Measurements from ENCODE around the gene IGFBP5.

DNA sequence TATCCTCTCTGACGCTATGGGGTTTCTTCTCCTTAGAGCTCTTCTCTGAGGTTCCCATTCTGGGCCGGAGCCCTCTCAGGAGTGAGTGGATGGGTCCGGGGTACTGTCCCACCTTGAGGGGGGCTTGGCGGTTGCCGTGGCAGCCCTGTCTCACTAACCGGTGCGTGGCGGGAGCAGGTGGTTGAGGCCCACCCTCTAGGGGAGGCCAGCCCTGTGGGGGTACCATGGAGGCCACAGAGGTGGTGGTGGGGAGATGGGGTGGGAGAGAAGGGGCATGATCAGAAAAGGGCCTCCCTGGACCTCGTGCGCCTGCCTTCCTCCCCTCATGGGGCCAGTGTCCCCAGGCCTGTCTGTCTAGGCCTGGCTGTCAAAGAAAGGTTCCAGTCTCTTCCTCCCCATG, 22.3 kb downstream of the IGFBP5 start:
- TF ChIP-seq EZH2phosphoT487 (IDR thresholded peaks at IDR 0.05; ENCODE audit: low read depth, severe bottlenecking, unreplicated experiment) (no peak), EZH2 (IDR thresholded peaks at IDR 0.05; ENCODE audit: borderline replicate concordance) (no peak)
- TF ChIP-seq, protein P1, sequence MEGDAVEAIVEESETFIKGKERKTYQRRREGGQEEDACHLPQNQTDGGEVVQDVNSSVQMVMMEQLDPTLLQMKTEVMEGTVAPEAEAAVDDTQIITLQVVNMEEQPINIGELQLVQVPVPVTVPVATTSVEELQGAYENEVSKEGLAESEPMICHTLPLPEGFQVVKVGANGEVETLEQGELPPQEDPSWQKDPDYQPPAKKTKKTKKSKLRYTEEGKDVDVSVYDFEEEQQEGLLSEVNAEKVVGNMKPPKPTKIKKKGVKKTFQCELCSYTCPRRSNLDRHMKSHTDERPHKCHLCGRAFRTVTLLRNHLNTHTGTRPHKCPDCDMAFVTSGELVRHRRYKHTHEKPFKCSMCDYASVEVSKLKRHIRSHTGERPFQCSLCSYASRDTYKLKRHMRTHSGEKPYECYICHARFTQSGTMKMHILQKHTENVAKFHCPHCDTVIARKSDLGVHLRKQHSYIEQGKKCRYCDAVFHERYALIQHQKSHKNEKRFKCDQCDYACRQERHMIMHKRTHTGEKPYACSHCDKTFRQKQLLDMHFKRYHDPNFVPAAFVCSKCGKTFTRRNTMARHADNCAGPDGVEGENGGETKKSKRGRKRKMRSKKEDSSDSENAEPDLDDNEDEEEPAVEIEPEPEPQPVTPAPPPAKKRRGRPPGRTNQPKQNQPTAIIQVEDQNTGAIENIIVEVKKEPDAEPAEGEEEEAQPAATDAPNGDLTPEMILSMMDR (IDR thresholded peaks at IDR 0.05; ENCODE audit: poor library complexity) = no peak
